ENCODE data around the gene GRIN2D.
A peak's percentile ranks its signal among the peaks of the same experiment; 100 is the strongest.

Gene GRIN2D

DNA sequence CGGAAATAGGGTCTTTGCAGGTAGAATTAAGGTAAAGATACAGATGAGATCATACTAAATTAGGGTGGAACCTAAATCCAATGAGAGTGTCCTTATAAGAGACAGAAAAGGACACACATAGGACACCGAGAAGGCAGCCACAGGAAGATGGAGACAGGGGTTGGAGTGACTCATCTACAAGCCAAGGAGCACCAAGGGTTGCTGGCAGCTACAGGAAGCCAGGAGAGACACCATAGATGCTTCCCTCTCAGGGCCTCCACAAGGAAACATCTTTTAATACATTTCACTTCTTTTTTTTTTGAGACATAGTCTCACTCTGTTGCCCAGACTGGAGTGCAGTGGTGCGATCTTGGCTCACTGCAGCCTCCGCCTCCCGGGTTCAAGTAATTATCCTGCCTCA lies 39.8 kb upstream of the GRIN2D start:
- H3K4me3 ChIP-seq (replicated peaks; ENCODE audit: low read depth, low read length), result no peak overlapping the region
- DNase-seq (ENCODE audit: low read depth), result no peak
- TF ChIP-seq CTCF (IDR thresholded peaks at IDR 0.05; ENCODE audit: low read length, missing control alignments), result no peak

- DNase-seq (ENCODE audit: low read depth), result no peak
- H3K4me3 ChIP-seq (replicated peaks; ENCODE audit: low read depth, low read length), result no peak overlapping the region
- TF ChIP-seq CTCF (IDR thresholded peaks at IDR 0.05; ENCODE audit: low read length, missing control alignments), result no peak
These were observed 39.0 kb upstream of the GRIN2D start for GRCh38 chr19:48354332-48354992.

GRCh38 chr19:48355365-48355954 lies 38.0 kb upstream of the GRIN2D start:
- TF ChIP-seq CTCF (IDR thresholded peaks at IDR 0.05; ENCODE audit: low read length, missing control alignments), result no peak
- DNase-seq (ENCODE audit: low read depth), result no peak
- H3K4me3 ChIP-seq (replicated peaks; ENCODE audit: low read depth, low read length), result no peak overlapping the region

GRCh38 chr19:48359123-48359522 lies 34.3 kb upstream of the GRIN2D start:
- DNase-seq (ENCODE audit: low read depth), result no peak
- TF ChIP-seq CTCF (IDR thresholded peaks at IDR 0.05; ENCODE audit: low read length, missing control alignments), result no peak
- H3K4me3 ChIP-seq (replicated peaks; ENCODE audit: low read depth, low read length), result no peak overlapping the region

- no peak for TF ChIP-seq CTCF (IDR thresholded peaks at IDR 0.05; ENCODE audit: low read length, missing control alignments)
- H3K4me3 ChIP-seq (replicated peaks; ENCODE audit: low read depth, low read length), result no peak overlapping the region
- DNase-seq (ENCODE audit: low read depth), result no peak
These were observed 31.6 kb upstream of the GRIN2D start for GRCh38 chr19:48361912-48362311.

DNA sequence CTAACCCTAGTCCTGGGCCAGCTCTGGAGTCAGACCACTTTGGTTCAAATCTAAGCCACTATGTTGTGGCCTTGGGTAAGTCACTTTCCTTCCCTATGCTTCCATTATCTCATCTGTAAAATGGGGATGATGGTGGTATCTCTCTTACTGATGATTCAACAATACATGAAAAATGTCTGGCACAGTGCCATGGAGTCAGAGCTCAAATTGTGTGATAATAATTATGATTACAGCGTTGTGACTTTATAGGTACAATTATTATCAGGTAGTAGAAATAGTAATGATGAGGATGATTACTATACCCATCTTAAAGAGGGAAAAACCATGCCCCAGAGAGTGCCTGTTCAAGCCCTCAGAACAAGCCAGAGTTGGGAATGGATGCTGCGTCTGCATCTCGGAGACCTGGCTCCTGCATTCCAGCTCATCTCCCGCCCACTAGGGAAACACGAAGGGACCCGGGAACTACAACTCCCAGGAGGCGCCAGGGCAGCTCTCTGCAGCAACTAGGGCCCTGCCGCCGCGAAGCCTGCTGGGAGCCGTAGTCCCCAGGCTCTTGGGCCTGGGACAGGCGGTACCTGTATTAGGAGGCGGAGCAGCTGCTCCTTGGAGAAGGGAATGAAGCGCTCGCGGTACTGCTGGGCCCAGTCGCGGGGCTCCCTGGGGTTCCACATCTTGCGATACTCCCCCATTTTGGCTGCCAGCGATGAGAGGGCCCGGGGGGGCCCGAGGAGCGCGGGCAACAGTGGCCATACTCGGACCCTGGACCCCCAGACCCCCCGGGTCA lies 30.6 kb upstream of the GRIN2D start:
- DNase-seq (ENCODE audit: low read depth), result peak; percentile 94
- H3K4me3 ChIP-seq (replicated peaks; ENCODE audit: low read depth, low read length), result peak overlapping the region; percentile 63
- no peak for TF ChIP-seq CTCF (IDR thresholded peaks at IDR 0.05; ENCODE audit: low read length, missing control alignments)

All from fibroblast of pulmonary artery (primary cell).